HFF-Myc (cell line): ENCODE measurements around the gene SMG6.
"Not testable (repeated sequence)": the region's sequence is repeated elsewhere in the genome, so short reads cannot be mapped to it uniquely, and the experiment has no call there.

Experiments
- DNase-seq: peaks from one replicate; pipeline ENCODE4 v3.0.0-alpha.2; 2011; ENCODE audit warnings: low read depth; ENCODE audit errors: extremely low read depth
- H3K4me3 ChIP-seq: replicated peaks from 2 replicates; pipeline ENCODE4 v1.5.1; 2011; ENCODE audit warnings: low read depth, mild to moderate bottlenecking, control low read depth, low read length
- TF ChIP-seq, protein P1 (sequence below): IDR thresholded peaks from 2 replicates; pipeline ENCODE4 v1.5.1; 2012; ENCODE audit warnings: mild to moderate bottlenecking, low read depth, low read length, control low read depth; ENCODE audit errors: missing control alignments

SMG6 gene

DNA sequence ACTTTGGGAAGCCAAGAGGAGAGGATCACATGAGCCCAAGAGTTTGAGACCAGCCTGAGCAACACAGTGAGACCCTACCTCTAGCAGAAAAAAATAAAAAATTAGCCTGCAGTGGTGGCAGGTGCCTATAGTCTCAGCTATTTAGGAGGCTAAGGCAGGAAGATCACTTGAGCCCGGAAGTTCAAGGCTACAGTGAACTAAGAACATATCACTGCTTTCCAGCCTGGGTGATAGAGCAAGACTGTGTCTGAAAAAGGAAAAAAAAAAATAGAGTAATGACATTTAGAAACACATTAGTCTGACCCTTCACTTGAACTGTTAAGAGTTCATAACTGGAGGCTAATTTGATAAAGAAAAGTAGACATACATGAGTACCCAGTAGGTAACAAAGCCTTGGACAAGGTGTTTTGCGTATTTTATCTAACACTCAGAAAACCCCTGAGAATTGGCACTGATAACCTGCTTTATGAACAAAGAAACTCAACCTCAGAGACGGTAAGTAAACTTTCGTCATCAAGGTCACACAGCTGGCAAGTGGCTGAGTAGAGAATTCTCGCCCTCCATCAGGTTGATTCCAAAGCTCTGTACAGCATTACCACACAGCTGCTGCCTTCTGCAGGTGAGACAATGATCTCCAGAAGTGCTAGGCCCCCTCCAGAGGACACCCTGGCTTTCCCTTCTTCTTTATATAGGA is 101.1 kb downstream of the SMG6 start:
- DNase-seq: no peak
- TF ChIP-seq, protein P1, sequence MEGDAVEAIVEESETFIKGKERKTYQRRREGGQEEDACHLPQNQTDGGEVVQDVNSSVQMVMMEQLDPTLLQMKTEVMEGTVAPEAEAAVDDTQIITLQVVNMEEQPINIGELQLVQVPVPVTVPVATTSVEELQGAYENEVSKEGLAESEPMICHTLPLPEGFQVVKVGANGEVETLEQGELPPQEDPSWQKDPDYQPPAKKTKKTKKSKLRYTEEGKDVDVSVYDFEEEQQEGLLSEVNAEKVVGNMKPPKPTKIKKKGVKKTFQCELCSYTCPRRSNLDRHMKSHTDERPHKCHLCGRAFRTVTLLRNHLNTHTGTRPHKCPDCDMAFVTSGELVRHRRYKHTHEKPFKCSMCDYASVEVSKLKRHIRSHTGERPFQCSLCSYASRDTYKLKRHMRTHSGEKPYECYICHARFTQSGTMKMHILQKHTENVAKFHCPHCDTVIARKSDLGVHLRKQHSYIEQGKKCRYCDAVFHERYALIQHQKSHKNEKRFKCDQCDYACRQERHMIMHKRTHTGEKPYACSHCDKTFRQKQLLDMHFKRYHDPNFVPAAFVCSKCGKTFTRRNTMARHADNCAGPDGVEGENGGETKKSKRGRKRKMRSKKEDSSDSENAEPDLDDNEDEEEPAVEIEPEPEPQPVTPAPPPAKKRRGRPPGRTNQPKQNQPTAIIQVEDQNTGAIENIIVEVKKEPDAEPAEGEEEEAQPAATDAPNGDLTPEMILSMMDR: no peak
- no peak overlapping the region for H3K4me3 ChIP-seq

- DNase-seq, H3K4me3 ChIP-seq: not testable (repeated sequence)
These were observed 104.2 kb downstream of the SMG6 start for GRCh38 chr17:2199386-2199785.

DNA sequence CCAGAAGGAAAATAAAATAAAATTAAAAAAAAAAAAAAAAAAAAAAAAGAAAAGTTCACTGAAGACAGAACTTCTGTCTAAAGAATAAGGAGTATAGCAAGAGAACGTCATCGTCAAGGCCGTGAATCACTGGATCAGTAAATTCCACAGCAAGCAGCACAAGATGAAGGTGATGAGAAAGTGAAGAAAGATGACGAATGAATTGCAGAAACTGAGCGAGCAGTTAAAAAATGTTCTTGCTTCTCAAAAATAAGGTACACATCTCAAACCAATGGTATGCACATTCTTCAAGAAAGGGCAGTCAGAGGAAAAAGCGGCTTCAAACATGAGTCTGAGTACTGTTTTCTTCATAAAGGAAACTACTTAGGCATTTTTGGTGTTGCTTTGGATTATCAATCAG is 104.7 kb downstream of the SMG6 start:
- no peak for DNase-seq
- TF ChIP-seq, protein P1: no peak
- H3K4me3 ChIP-seq: no peak overlapping the region

GRCh38 chr17:2197271-2197670 is 106.3 kb downstream of the SMG6 start:
- DNase-seq: no peak
- TF ChIP-seq, protein P1: no peak

GRCh38 chr17:2195729-2196128 is 107.9 kb downstream of the SMG6 start:
- TF ChIP-seq, protein P1: no peak
- H3K4me3 ChIP-seq: no peak overlapping the region
- DNase-seq: no peak

More at GRCh38 chr17:2197271-2197670, 106.3 kb downstream of the SMG6 start:
- no peak overlapping the region for H3K4me3 ChIP-seq

DNA sequence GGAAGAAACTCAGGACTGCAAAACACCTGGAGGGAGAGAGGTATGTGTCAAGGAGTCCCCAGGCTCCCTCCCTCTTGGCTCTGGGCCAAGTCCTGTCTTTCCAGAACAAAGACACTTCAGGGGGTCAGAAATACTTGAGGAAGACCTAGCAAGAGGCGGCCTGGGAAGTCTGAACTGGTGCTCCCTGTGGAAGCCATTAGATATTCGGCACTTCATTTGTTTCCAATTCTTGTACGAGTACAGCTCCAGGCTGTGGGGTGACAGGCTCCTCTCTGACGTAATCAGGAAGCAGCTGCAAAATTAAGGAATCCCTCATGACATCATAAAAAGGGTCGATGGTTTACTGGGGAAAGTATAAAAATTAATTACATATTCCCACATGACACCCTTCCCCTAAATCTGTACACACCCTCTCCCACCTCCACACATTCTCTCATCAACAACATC is 108.7 kb downstream of the SMG6 start:
- TF ChIP-seq, protein P1: no peak
- H3K4me3 ChIP-seq: no peak overlapping the region
- no peak for DNase-seq

GRCh38 chr17:2192367-2193057 is 111.1 kb downstream of the SMG6 start:
- TF ChIP-seq, protein P1: no peak
- no peak overlapping the region for H3K4me3 ChIP-seq
- peak; percentile 98 for DNase-seq
